IMR-90 (cell line): ENCODE data around the gene WHRN. TPM values are rescaled to one million over a fixed set of nuclear protein-coding genes. Genes with fewer than 3 reads are reported as not detected.

Experiments used
- ATAC-seq: fragments of 200-7000 bp; cut with Tn5 transposase; 2 replicates; pipeline ENCODE4 v1.9.1; 2020; ENCODE audit warnings: low read depth, mild to moderate bottlenecking, moderate library complexity
- BruUV-seq: library from RNA; stranded (reverse); fragments of 400-500 nt; replicated peaks from 2 replicates; lab custom pipeline; 2021; lab: Mats Ljungman, UMichigan
- CTCF ChIA-PET: fragments of 300-600 bp; formaldehyde crosslinking; extraction: SDS; loops from one replicate; lab custom pipeline; 2021; ENCODE audit warnings: antibody characterized with exemption; lab: Yijun Ruan, JAX
- POLR2A ChIA-PET: fragments of 300-600 bp; sonication (Branson Sonifier 250); formaldehyde crosslinking; loops from one replicate; lab custom pipeline; 2022; ENCODE audit warnings: antibody characterized with exemption; ENCODE audit not compliant: unreplicated experiment; lab: Charles Lee
- DNase-seq: peaks from one replicate; pipeline ENCODE4 v3.0.0; 2013
- H2AFZ ChIP-seq: replicated peaks from 2 replicates; pipeline ENCODE3; 2013; ENCODE audit warnings: low read length, mild to moderate bottlenecking; ENCODE audit not compliant: poor library complexity
- H2AK5ac ChIP-seq: 2 replicates; pipeline ENCODE4 v1.6.1; 2013; ENCODE audit warnings: low read depth, low read length, inconsistent platforms
- H2AK9ac ChIP-seq: replicated peaks from 2 replicates; pipeline ENCODE3; 2013; ENCODE audit warnings: mild to moderate bottlenecking, low read depth, low read length, moderate library complexity; ENCODE audit not compliant: poor library complexity
- H2BK120ac ChIP-seq: 2 replicates; pipeline ENCODE4 v1.6.1; 2013; ENCODE audit warnings: low read depth, low read length, inconsistent platforms
- H2BK15ac ChIP-seq: 3 replicates; pipeline ENCODE4 v1.6.1; 2013; ENCODE audit warnings: low read depth, low read length, inconsistent platforms
- H2BK20ac ChIP-seq: 2 replicates; pipeline ENCODE4 v1.6.1; 2013; ENCODE audit warnings: low read depth, mild to moderate bottlenecking, inconsistent platforms, low read length, moderate library complexity
- H2BK5ac ChIP-seq: 2 replicates; pipeline ENCODE4 v1.6.1; 2013; ENCODE audit warnings: mild to moderate bottlenecking, low read depth, low read length, inconsistent platforms; ENCODE audit not compliant: poor library complexity, severe bottlenecking
- H3K14ac ChIP-seq: replicated peaks from 2 replicates; pipeline ENCODE4 v1.6.1; 2013; ENCODE audit warnings: low read depth, low read length, inconsistent platforms
- H3K18ac ChIP-seq: 2 replicates; pipeline ENCODE4 v1.6.1; 2013; ENCODE audit warnings: low read depth, low read length, control low read depth
- H3K23ac ChIP-seq: 2 replicates; pipeline ENCODE4 v1.6.1; 2013; ENCODE audit warnings: low read depth, low read length, inconsistent platforms
- H3K27ac ChIP-seq: 2 replicates; pipeline ENCODE4 v1.5.1; 2013; ENCODE audit warnings: mild to moderate bottlenecking, control low read depth, low read length; ENCODE audit not compliant: insufficient read depth
- H3K27me3 ChIP-seq: 2 replicates; pipeline ENCODE4 v1.6.1; 2013; ENCODE audit warnings: low read length; ENCODE audit not compliant: control insufficient read depth, insufficient read depth
- H3K36me3 ChIP-seq: 2 replicates; pipeline ENCODE4 v1.6.1; 2013; ENCODE audit warnings: low read length, mixed read lengths; ENCODE audit not compliant: control insufficient read depth, insufficient read depth
- H3K4ac ChIP-seq: 2 replicates; pipeline ENCODE4 v1.6.1; 2013; ENCODE audit warnings: low read depth, low read length, inconsistent platforms
- H3K4me1 ChIP-seq: 2 replicates; pipeline ENCODE4 v1.6.1; 2013; ENCODE audit warnings: low read length, mixed read lengths; ENCODE audit not compliant: control insufficient read depth, insufficient read depth
- H3K4me2 ChIP-seq: 2 replicates; pipeline ENCODE4 v1.6.1; 2013; ENCODE audit warnings: low read depth, mild to moderate bottlenecking, control low read depth, low read length, moderate library complexity
- H3K4me3 ChIP-seq: 2 replicates; pipeline ENCODE4 v1.5.1; 2013; ENCODE audit warnings: low read depth, mild to moderate bottlenecking, control low read depth, low read length, moderate library complexity; ENCODE audit not compliant: insufficient read depth
- H3K56ac ChIP-seq: 2 replicates; pipeline ENCODE4 v1.6.1; 2013; ENCODE audit warnings: low read length, inconsistent platforms; ENCODE audit not compliant: insufficient read depth; ENCODE audit errors: extremely low read depth
- H3K79me1 ChIP-seq, 2 experiments: 2 replicates each; pipeline ENCODE4 v1.6.1; 2013; ENCODE audit warnings: low read length in 2 of 2, inconsistent platforms in 1 of 2, low read depth in 1 of 2
- H3K9ac ChIP-seq: 2 replicates; pipeline ENCODE4 v1.6.1; 2013; ENCODE audit warnings: low read depth, low read length, control low read depth
- H3K9me1 ChIP-seq: 2 replicates; pipeline ENCODE4 v1.6.1; 2013; ENCODE audit warnings: low read length, inconsistent platforms; ENCODE audit not compliant: insufficient read depth
- H3K9me3 ChIP-seq: 2 replicates; pipeline ENCODE4 v1.6.1; 2013; ENCODE audit warnings: low read length; ENCODE audit not compliant: control insufficient read depth, insufficient read depth
- H4K20me1 ChIP-seq: 2 replicates; pipeline ENCODE4 v1.6.1; 2013; ENCODE audit warnings: low read length, inconsistent platforms; ENCODE audit not compliant: insufficient read depth
- H4K5ac ChIP-seq: 2 replicates; pipeline ENCODE4 v1.6.1; 2013; ENCODE audit warnings: mild to moderate bottlenecking, low read depth, low read length, control low read depth
- H4K8ac ChIP-seq, 2 experiments: 2 replicates each; pipeline ENCODE4 v1.6.1; 2013; ENCODE audit warnings: low read depth in 2 of 2, low read length in 2 of 2, control low read depth in 1 of 2, inconsistent platforms in 1 of 2
- H4K91ac ChIP-seq: 2 replicates; pipeline ENCODE4 v1.6.1; 2013; ENCODE audit warnings: low read depth, low read length, inconsistent platforms; ENCODE audit not compliant: insufficient read depth
- BHLHE40 ChIP-seq: fragments of 150-350 bp; IDR thresholded peaks from 2 replicates; pipeline ENCODE4 v1.6.1; 2016; ENCODE audit warnings: mild to moderate bottlenecking, low read depth, low read length
- CEBPB ChIP-seq: IDR thresholded peaks from 2 replicates; pipeline ENCODE4 v1.6.1; 2012; ENCODE audit warnings: low read depth, low read length, improper control_type of control experiment
- CTCF ChIP-seq: conservative IDR thresholded peaks from 2 replicates; pipeline ENCODE4 v1.5.1; 2012; ENCODE audit warnings: mild to moderate bottlenecking, low read depth, low read length, improper control_type of control experiment
- ELK1 ChIP-seq: fragments of 150-350 bp; IDR thresholded peaks from 2 replicates; pipeline ENCODE4 v1.6.1; 2016; ENCODE audit warnings: low read depth, mild to moderate bottlenecking, low read length, moderate library complexity, borderline replicate concordance
- FOS ChIP-seq: fragments of 150-350 bp; IDR thresholded peaks from 2 replicates; pipeline ENCODE4 v1.6.1; 2016; ENCODE audit warnings: low read depth, low read length
- MAFK ChIP-seq: IDR thresholded peaks from 2 replicates; pipeline ENCODE4 v1.6.1; 2012; ENCODE audit warnings: low read depth, low read length, improper control_type of control experiment
- MXI1 ChIP-seq: IDR thresholded peaks from 2 replicates; pipeline ENCODE4 v1.6.1; 2012; ENCODE audit warnings: low read depth, mild to moderate bottlenecking, low read length, moderate library complexity, borderline replicate concordance
- NFE2L2 ChIP-seq: fragments of 150-350 bp; IDR thresholded peaks from 2 replicates; pipeline ENCODE4 v1.6.1; 2016; ENCODE audit warnings: low read depth, mild to moderate bottlenecking, low read length
- POLR2A ChIP-seq: IDR thresholded peaks from 2 replicates; pipeline ENCODE4 v1.6.1; 2012; ENCODE audit warnings: mild to moderate bottlenecking, low read depth, low read length
- RCOR1 ChIP-seq: IDR thresholded peaks from 2 replicates; pipeline ENCODE4 v1.6.1; 2012; ENCODE audit warnings: mild to moderate bottlenecking, low read length, improper control_type of control experiment; ENCODE audit not compliant: insufficient replicate concordance
- RFX5 ChIP-seq: IDR thresholded peaks from 2 replicates; pipeline ENCODE4 v1.8.0; 2012; ENCODE audit warnings: low read depth, mild to moderate bottlenecking, low read length, moderate library complexity
- SMC3 ChIP-seq: fragments of 150-350 bp; IDR thresholded peaks from 2 replicates; pipeline ENCODE4 v1.6.1; 2016; ENCODE audit warnings: low read depth, mild to moderate bottlenecking, antibody characterized with exemption, low read length, moderate library complexity
- USF2 ChIP-seq: fragments of 150-350 bp; IDR thresholded peaks from 2 replicates; pipeline ENCODE4 v1.6.1; 2017; ENCODE audit warnings: mild to moderate bottlenecking, antibody characterized with exemption, low read length, low read depth
- WGBS, 2 experiments: methylation state at CpG; one replicate each; pipeline versions ENCODE4 v1.1.5 to v1.1.7; 2013; ENCODE audit warnings: missing lambda C conversion rate in 2 of 2; ENCODE audit not compliant: insufficient read length in 1 of 2; ENCODE audit errors: extremely low coverage in 2 of 2; 5-methylcytosine and 5-hydroxymethylcytosine counted together
- dilution Hi-C: fragments of 300-500 bp; cut with HindIII; formaldehyde crosslinking; loops from one replicate; pipeline ENCODE4 v1.14.3; 2018; ENCODE audit warnings: low sequenced_read_pairs; ENCODE audit not compliant: unreplicated experiment
- in situ Hi-C: fragments of 300-500 bp; cut with MboI; formaldehyde crosslinking; loops from 3 replicates; pipeline ENCODE4 v1.14.3; 2019; ENCODE audit warnings: low sequenced_read_pairs, inconsistent platforms, mixed read lengths
- intact Hi-C: fragments of 100-400 bp; cut with micrococcal nuclease; formaldehyde crosslinking; loops from 2 replicates; pipeline ENCODE4 v1.10.0; 2022
- polyA plus RNA-seq, 3 experiments: library from polyadenylated mRNA; depleted of rRNA; stranded (reverse); fragments of >200 nt; gene quantifications; 2 replicates each; pipeline ENCODE4 v1.2.3, GENCODE V29; 2012; ENCODE audit warnings: low replicate concordance in 1 of 3
- total RNA-seq: library from RNA; depleted of rRNA; stranded (reverse); fragments of >200 nt; gene quantifications from 2 replicates; pipeline ENCODE4 v1.2.3, GENCODE V29; 2012

WHRN gene
- total and polyA plus RNA-seq, 2 of the 4 experiments (the other 2 are of a cell fraction) = 0.18 to 2.6 TPM

- no peak overlapping the region for H3K56ac ChIP-seq
- ChIA-PET CTCF (no interaction called here), POLR2A (no interaction called here)
- peaks cover 6% of the 10 kb centered on the region; the same call in 1 of the 2 replicates for H4K20me1 ChIP-seq
- WGBS, 2 experiments = 80% methylated on average over 8 of the region's 8 CpGs; no CpG with 5 or more reads in 1 of the 2 experiments
- in situ Hi-C loops = no loop called here
- no peak for ATAC-seq
- H3K23ac ChIP-seq = no peak overlapping the region
- TF ChIP-seq CTCF (no peak), NFE2L2 (no peak), FOS (no peak), SMC3 (no peak), RFX5 (no peak), USF2 (no peak), BHLHE40 (no peak), MXI1 (no peak), MAFK (no peak), RCOR1 (no peak), CEBPB (no peak), ELK1 (no peak), POLR2A (no peak)
- H2AK5ac ChIP-seq = no peak overlapping the region
- H2BK120ac ChIP-seq = no peak overlapping the region
- DNase-seq = no peak
- H3K79me1 ChIP-seq = peaks cover 15 to 26% of the 10 kb centered on the region in 2 experiments
- H4K5ac ChIP-seq = no peak overlapping the region
- no peak overlapping the region for H3K9ac ChIP-seq
- no peak overlapping the region for H3K27ac ChIP-seq
- no peak overlapping the region for H3K4me2 ChIP-seq
- no peak overlapping the region for H4K8ac ChIP-seq
- no peak overlapping the region for H2BK15ac ChIP-seq
- no peaks in the 10 kb centered on the region for H3K9me3 ChIP-seq
- no peak overlapping the region for H2AFZ ChIP-seq
- peaks cover 4% of the 10 kb centered on the region; the same call in 1 of the 2 replicates for H3K4me1 ChIP-seq
- no peak overlapping the region for H3K18ac ChIP-seq
- no peak overlapping the region for H3K4ac ChIP-seq
- no peaks in the 10 kb centered on the region for H3K27me3 ChIP-seq
- H3K36me3 ChIP-seq = peaks cover 39% of the 10 kb centered on the region
- no peak overlapping the region for H4K91ac ChIP-seq
- intact Hi-C loops = no loop called here
- no peak overlapping the region for H2AK9ac ChIP-seq
- no peak overlapping the region for H2BK5ac ChIP-seq
- no TSS peak for BruUV-seq
- no peak overlapping the region for H2BK20ac ChIP-seq
- dilution Hi-C loops = no loop called here
- H3K4me3 ChIP-seq = no peak overlapping the region
- H3K14ac ChIP-seq = no peak overlapping the region
- peaks cover 9% of the 10 kb centered on the region for H3K9me1 ChIP-seq
These were observed 127.3 kb downstream of the WHRN start for GRCh38 chr9:114378016-114378415.
